ENCODE measurements around the gene LRP6.
"Not testable (repeated sequence)": the region's sequence is repeated elsewhere in the genome, so short reads cannot be mapped to it uniquely, and the experiment has no call there.

Gene LRP6

GRCh38 chr12:12265571-12266388 is 1.1 kb downstream of the LRP6 start:
- no peak for DNase-seq (ENCODE audit: low read depth)
- no peak for TF ChIP-seq CTCF (conservative IDR thresholded peaks at IDR 0.05; ENCODE audit: low read depth, low read length)
- peak overlapping the region; percentile 90 for H3K4me3 ChIP-seq (ENCODE audit: low read length)

- H3K4me3 ChIP-seq (ENCODE audit: low read length) = peak overlapping the region; percentile 90
- no peak for TF ChIP-seq CTCF (conservative IDR thresholded peaks at IDR 0.05; ENCODE audit: low read depth, low read length)
- DNase-seq (ENCODE audit: low read depth) = no peak
These were observed 1.8 kb downstream of the LRP6 start for GRCh38 chr12:12265035-12265434.

- H3K4me3 ChIP-seq (ENCODE audit: low read length) = no peak overlapping the region
- DNase-seq (ENCODE audit: low read depth) = no peak
- no peak for TF ChIP-seq CTCF (conservative IDR thresholded peaks at IDR 0.05; ENCODE audit: low read depth, low read length)
These were observed 2.9 kb downstream of the LRP6 start for GRCh38 chr12:12263909-12264308.

- not testable (repeated sequence) for H3K4me3 ChIP-seq (ENCODE audit: low read length); DNase-seq (ENCODE audit: low read depth)
These were observed 10.5 kb downstream of the LRP6 start for GRCh38 chr12:12256291-12256757.

GRCh38 chr12:12254553-12254952 is 12.3 kb downstream of the LRP6 start:
- no peak for TF ChIP-seq CTCF (conservative IDR thresholded peaks at IDR 0.05; ENCODE audit: low read depth, low read length)
- no peak for DNase-seq (ENCODE audit: low read depth)

GRCh38 chr12:12249216-12250050 is 17.4 kb downstream of the LRP6 start:
- DNase-seq (ENCODE audit: low read depth) = no peak
- H3K4me3 ChIP-seq (ENCODE audit: low read length) = no peak overlapping the region
- TF ChIP-seq CTCF (conservative IDR thresholded peaks at IDR 0.05; ENCODE audit: low read depth, low read length) = no peak

More at GRCh38 chr12:12254553-12254952, 12.3 kb downstream of the LRP6 start:
- H3K4me3 ChIP-seq (ENCODE audit: low read length) = no peak overlapping the region

- TF ChIP-seq CTCF (conservative IDR thresholded peaks at IDR 0.05; ENCODE audit: low read depth, low read length) = no peak
- no peak for DNase-seq (ENCODE audit: low read depth)
- no peak overlapping the region for H3K4me3 ChIP-seq (ENCODE audit: low read length)
These were observed 19.3 kb downstream of the LRP6 start for GRCh38 chr12:12247584-12247983.
